Measurements from ENCODE around the gene C13orf46. TPM values are rescaled to one million over a fixed set of nuclear protein-coding genes. Genes with fewer than 3 reads are reported as not detected.

Gene C13orf46
- total and polyA plus RNA-seq, 2 of the 8 experiments (the other 6 are each of a cell fraction or from before 2014, with no cell fraction given), result 0.23 to 0.28 TPM

DNA sequence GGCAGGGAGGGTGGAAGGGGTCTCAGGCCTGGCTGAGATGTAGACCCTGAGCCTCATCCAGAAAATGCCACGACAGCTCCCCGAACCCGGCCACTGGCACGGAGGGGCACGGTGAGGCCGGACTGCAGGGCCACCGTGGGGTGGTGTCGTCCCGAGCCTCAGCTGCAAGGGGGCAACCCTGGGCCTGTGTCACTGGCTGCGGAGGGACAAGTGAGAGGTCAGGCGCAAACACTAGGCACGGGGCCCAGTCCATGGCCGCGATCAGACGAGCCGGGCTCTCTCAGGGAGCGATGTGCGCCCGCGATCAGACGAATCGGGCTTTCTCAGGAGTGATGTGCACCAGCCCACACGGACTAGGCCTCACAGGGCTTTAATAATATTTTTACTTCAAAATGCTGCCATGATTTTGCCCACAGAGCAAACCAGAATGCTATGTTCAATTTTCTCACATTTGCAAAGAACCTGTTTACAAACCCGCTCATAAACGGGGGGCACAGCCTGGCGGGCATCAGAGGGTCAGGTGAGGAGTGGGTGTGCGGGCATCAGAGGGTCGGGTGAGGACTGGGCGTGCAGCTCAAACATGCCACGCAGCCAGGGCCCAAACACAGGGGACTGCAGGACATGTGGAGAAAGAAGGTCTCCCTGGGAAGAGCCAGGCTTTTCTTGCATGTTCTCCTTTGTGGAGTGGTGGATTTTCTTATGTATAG, 42.6 kb upstream of the C13orf46 start:
- Histone ChIP-seq H3K4me3 (ENCODE audit: extremely low read depth in 1 of 4, insufficient read depth in 2 of 4, low read depth in 3 of 4, low read length in 4 of 4) (no peak overlapping the region), H3K18ac (ENCODE audit: extremely low read depth, low read length) (no peak overlapping the region), H3K23ac (ENCODE audit: insufficient read length) (no peak overlapping the region), H3K9ac (replicated peaks in 1 of 4; ENCODE audit: extremely low read depth in 1 of 4, low read depth in 3 of 4, low read length in 3 of 4) (no peak overlapping the region), H3K36me3 (ENCODE audit: control insufficient read depth in 2 of 4, insufficient read depth in 4 of 4, low read length in 3 of 4) (no peaks in the 10 kb centered on the region), H3K56ac (replicated peaks; ENCODE audit: insufficient read length, low read depth, low read length) (no peak overlapping the region), H3K4me1 (replicated peaks in 1 of 4; ENCODE audit: control insufficient read depth in 3 of 4, insufficient read depth in 4 of 4, low read length in 3 of 4) (no peaks in the 10 kb centered on the region), H3K27me3 (replicated peaks in 1 of 4; ENCODE audit: control insufficient read depth in 3 of 4, extremely low read depth in 1 of 4, insufficient read depth in 3 of 4, low read length in 3 of 4) (no peaks in the 10 kb centered on the region), H4K8ac (ENCODE audit: extremely low read depth, insufficient read depth, low read length) (peak overlapping the region; percentile 80; the same call in 1 of the 2 replicates), H3K4ac (replicated peaks; ENCODE audit: insufficient read length, low read depth, low read length) (no peak overlapping the region), H3K23me2 (ENCODE audit: low read depth, low read length) (peaks cover 5% of the 10 kb centered on the region; the same call in 1 of the 2 replicates), H3K14ac (ENCODE audit: insufficient read length) (no peak overlapping the region), H2AFZ (ENCODE audit: low read length) (no peak overlapping the region), H2BK20ac (ENCODE audit: low read length) (no peak overlapping the region), H2BK120ac (replicated peaks; ENCODE audit: low read depth, low read length) (no peak overlapping the region), H4K91ac (replicated peaks; ENCODE audit: insufficient read length, low read length) (no peak overlapping the region), H2AK5ac (ENCODE audit: low read depth, low read length) (no peak overlapping the region), H3K79me2 (ENCODE audit: control insufficient read depth in 1 of 2, insufficient read depth in 2 of 2, low read length in 2 of 2) (no peaks in the 10 kb centered on the region), H3K27ac (ENCODE audit: low read depth, low read length) (no peak overlapping the region), H2BK12ac (ENCODE audit: low read depth, low read length) (no peak overlapping the region), H3K9me3 (ENCODE audit: insufficient read depth in 2 of 2, low read depth in 1 of 2, low read length in 1 of 2) (no peaks in the 10 kb centered on the region), H2BK15ac (ENCODE audit: low read length) (no peak overlapping the region), H3K4me2 (ENCODE audit: insufficient read depth in 1 of 2, low read depth in 2 of 2, low read length in 2 of 2) (no peak overlapping the region), H2BK5ac (ENCODE audit: low read depth, low read length) (no peak overlapping the region), H3K79me1 (ENCODE audit: low read depth, low read length) (no peaks in the 10 kb centered on the region), H4K20me1 (replicated peaks in 1 of 2; ENCODE audit: control insufficient read depth in 1 of 2, insufficient read depth in 2 of 2, low read length in 2 of 2) (peaks cover 0 to 5% of the 10 kb centered on the region in 2 experiments), H4K5ac (ENCODE audit: insufficient read length, low read depth, low read length) (no peak overlapping the region)
- WGBS, 2 experiments (ENCODE audit: extremely low coverage in 1 of 2, insufficient coverage in 1 of 2, insufficient read length in 1 of 2, insufficient replicate concordance in 2 of 2, low coverage in 1 of 2, low lambda C conversion rate in 2 of 2, missing lambda C conversion rate in 1 of 2), result 94% methylated on average over 28 of the region's 30 CpGs; no CpG with 5 or more reads in 1 of the 2 experiments
- POLR2A ChIA-PET (ENCODE audit: partially characterized antibody), result interaction anchor here (0.7 kb wide), 1 partner anchor 102 kb away, joined by 3 read pairs; no protein-coding TSS in a partner anchor
- no peak for FAIRE-seq
- DNase-seq (ENCODE audit: low read depth in 1 of 2, low spot score in 2 of 2), result no peak
- CTCF ChIA-PET (ENCODE audit: partially characterized antibody), result interaction anchor here (0.6 to 2.8 kb wide), 13 partner anchors 8 to 284 kb away, joined by 3 to 9 read pairs (median 4); no protein-coding TSS in a partner anchor
- TF ChIP-seq SIN3A (conservative IDR thresholded peaks at IDR 0.05 in 1 of 2, IDR thresholded peaks at IDR 0.05 in 1 of 2; ENCODE audit: low read depth in 1 of 2, low read length in 2 of 2), result no peak
- TF ChIP-seq KDM4A (IDR thresholded peaks at IDR 0.05; ENCODE audit: low read depth, low read length, severe bottlenecking), result no peak
- no peak for TF ChIP-seq TAF1 (IDR thresholded peaks at IDR 0.05; ENCODE audit: low read depth, low read length)
- no peak for TF ChIP-seq SAP30 (IDR thresholded peaks at IDR 0.05; ENCODE audit: insufficient read depth, insufficient replicate concordance, low read length)
- TF ChIP-seq NRF1 (IDR thresholded peaks at IDR 0.05; ENCODE audit: low read depth, low read length), result no peak
- TF ChIP-seq, protein P1, sequence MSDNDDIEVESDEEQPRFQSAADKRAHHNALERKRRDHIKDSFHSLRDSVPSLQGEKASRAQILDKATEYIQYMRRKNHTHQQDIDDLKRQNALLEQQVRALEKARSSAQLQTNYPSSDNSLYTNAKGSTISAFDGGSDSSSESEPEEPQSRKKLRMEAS (IDR thresholded peaks at IDR 0.05), result no peak
- no peak for TF ChIP-seq YY1 (IDR thresholded peaks at IDR 0.05; ENCODE audit: low read depth, low read length)
- TF ChIP-seq BRCA1 (IDR thresholded peaks at IDR 0.05; ENCODE audit: low read depth, low read length), result no peak
- TF ChIP-seq RXRA (IDR thresholded peaks at IDR 0.05; ENCODE audit: insufficient read depth, low read depth, low read length), result no peak
- no peak for TF ChIP-seq TEAD4 (IDR thresholded peaks at IDR 0.05; ENCODE audit: low read depth, low read length)
- TF ChIP-seq PHF8 (conservative IDR thresholded peaks at IDR 0.05; ENCODE audit: low read depth, low read length), result no peak
- TF ChIP-seq, protein P2, sequence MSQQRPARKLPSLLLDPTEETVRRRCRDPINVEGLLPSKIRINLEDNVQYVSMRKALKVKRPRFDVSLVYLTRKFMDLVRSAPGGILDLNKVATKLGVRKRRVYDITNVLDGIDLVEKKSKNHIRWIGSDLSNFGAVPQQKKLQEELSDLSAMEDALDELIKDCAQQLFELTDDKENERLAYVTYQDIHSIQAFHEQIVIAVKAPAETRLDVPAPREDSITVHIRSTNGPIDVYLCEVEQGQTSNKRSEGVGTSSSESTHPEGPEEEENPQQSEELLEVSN (IDR thresholded peaks at IDR 0.05), result no peak

Measured in H1 (cell line).